ENCODE data around the gene PAQR7. TPM values are rescaled to one million over a fixed set of nuclear protein-coding genes. Genes with fewer than 3 reads are reported as not detected.

Gene PAQR7
- total RNA-seq, 4 donors from 2014 or later: 2.5 to 8.5 (median 6.4) TPM

DNA sequence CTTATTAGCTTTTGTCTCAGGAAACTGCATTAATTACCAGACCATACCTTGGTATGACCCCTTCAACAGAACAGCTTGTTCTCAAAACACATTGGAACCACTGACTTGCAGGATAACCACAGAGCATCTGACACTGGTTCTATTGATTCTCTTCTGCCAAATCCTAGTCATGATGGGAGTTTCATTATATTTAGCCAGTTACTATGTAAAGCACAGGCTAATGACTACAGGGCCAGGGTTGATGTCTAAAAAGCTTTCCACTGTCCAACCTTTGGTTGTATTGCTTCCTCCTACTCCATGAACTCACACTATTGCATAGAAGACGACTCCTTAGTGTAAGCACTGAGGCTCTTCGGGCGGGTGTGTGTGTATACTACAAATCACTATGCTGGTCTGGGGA is 27.0 kb upstream of the PAQR7 start:
- Histone ChIP-seq H3K4me3 (replicated peaks in 1 of 3) (no peak overlapping the region), H3K27ac (no peak overlapping the region), H3K4me1 (peaks cover 7 to 15% of the 10 kb centered on the region in 2 donors), H3K9me3 (no peaks in the 10 kb centered on the region), H3K36me3 (no peaks in the 10 kb centered on the region), H3K27me3 (no peaks in the 10 kb centered on the region)
- WGBS, 2 donors: 89 to 92% methylated on average over 3 of the region's 3 CpGs
- DNase-seq: no peak
- TF ChIP-seq POLR2A (IDR thresholded peaks at IDR 0.05): no peak
- TF ChIP-seq, protein P1, sequence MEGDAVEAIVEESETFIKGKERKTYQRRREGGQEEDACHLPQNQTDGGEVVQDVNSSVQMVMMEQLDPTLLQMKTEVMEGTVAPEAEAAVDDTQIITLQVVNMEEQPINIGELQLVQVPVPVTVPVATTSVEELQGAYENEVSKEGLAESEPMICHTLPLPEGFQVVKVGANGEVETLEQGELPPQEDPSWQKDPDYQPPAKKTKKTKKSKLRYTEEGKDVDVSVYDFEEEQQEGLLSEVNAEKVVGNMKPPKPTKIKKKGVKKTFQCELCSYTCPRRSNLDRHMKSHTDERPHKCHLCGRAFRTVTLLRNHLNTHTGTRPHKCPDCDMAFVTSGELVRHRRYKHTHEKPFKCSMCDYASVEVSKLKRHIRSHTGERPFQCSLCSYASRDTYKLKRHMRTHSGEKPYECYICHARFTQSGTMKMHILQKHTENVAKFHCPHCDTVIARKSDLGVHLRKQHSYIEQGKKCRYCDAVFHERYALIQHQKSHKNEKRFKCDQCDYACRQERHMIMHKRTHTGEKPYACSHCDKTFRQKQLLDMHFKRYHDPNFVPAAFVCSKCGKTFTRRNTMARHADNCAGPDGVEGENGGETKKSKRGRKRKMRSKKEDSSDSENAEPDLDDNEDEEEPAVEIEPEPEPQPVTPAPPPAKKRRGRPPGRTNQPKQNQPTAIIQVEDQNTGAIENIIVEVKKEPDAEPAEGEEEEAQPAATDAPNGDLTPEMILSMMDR (IDR thresholded peaks at IDR 0.05): no peak
- intact Hi-C loops (cut with DNase I): no loop called here

DNA sequence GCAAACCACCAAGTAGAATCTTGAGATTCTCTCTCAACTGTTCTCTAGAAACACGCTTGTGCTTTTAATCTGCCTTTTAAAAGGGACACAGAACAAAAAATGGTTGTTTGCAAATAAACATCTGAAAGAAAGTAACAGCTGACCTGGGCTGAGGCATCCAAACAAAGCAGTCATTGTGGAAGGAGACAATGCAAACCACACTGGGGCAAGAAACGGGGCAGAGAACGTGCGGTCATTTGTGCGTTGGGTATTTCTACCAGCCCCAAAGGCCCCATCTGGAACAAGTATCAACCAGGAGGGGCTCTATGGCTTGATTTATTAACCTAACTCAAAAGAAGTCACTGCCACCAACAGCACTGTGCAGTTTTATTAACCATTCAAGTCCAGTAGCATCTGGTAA is 24.7 kb upstream of the PAQR7 start:
- 91 to 94% methylated on average over 5 of the region's 5 CpGs for WGBS, 2 donors
- TF ChIP-seq, protein P1 (IDR thresholded peaks at IDR 0.05): no peak
- no peak for TF ChIP-seq POLR2A (IDR thresholded peaks at IDR 0.05)
- H3K36me3 ChIP-seq: no peaks in the 10 kb centered on the region
- H3K27ac ChIP-seq: no peak overlapping the region
- peaks cover 9 to 10% of the 10 kb centered on the region in 2 donors for H3K4me1 ChIP-seq
- no peaks in the 10 kb centered on the region for H3K27me3 ChIP-seq
- DNase-seq: no peak
- H3K9me3 ChIP-seq: no peaks in the 10 kb centered on the region
- intact Hi-C loops (cut with DNase I): no loop called here
- no peak overlapping the region for H3K4me3 ChIP-seq (replicated peaks in 1 of 3)

DNA sequence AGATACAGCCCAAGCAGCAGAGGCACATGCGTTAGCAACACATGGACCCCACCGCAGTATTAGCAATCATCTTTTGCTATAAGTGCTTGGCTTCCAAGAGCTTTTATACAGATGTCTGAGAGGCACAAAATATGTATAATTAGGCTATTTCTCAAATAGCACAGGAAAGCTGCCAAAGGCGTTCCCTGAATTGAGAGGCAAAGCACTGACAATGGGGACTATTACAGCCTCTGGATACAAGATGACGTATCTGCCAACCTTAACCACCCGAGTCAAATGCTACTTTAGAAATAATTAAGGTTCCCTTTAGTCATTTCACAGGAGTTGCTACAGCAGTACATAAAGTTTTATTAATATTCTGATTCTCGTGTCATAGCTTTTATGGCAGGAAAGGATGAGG is 24.3 kb upstream of the PAQR7 start:
- WGBS, 2 donors: 91% methylated on average over 6 of the region's 6 CpGs
- no peaks in the 10 kb centered on the region for H3K9me3 ChIP-seq
- H3K4me3 ChIP-seq (replicated peaks in 1 of 3): no peak overlapping the region
- intact Hi-C loops (cut with DNase I): loop anchor here (5.0 to 10.0 kb wide), 2 partner anchors 103 to 255 kb away; partner anchors contain the start of gene FAM110D
- H3K27ac ChIP-seq: no peak overlapping the region
- H3K4me1 ChIP-seq: peaks cover 6 to 8% of the 10 kb centered on the region in 2 donors
- no peaks in the 10 kb centered on the region for H3K27me3 ChIP-seq
- TF ChIP-seq, protein P1 (IDR thresholded peaks at IDR 0.05): no peak
- TF ChIP-seq POLR2A (IDR thresholded peaks at IDR 0.05): no peak
- DNase-seq: no peak
- no peaks in the 10 kb centered on the region for H3K36me3 ChIP-seq

DNA sequence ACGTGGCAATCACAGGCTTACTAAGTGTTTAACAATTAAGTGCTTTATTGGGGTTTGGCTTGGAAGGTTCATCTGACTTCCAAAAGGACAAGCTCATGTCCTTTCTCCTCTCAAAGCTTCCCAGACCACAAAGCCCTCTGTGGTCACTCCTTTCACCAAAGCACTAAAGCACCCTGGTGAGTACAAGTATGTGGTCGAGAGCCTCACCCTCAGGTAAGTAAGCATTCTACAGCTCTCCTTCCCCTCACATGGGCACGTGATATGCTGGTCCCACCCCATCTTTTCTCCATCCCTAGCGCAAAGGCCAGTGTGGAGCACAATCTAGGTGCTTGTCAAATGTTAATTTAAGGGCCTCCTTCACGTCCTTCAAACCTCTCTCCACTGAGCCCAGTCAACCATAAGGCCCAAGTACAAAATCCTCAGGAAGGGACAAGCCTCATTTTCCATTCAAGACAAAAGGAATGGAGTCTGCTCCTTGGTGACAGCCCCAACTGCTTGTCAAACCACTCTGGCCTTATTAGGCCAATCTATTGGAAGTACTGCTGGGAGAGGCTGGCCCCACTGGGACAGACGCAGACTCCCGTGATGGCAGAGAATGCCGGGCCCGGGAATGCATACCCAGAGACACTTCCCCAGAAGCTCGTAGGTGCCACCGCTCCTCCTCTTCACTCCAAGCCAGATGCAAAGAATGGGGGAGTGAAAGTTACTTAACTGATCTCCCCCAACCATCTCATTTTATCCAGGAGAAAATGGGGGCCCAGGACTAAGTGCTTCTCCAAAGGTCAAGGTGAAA is 22.9 kb upstream of the PAQR7 start:
- DNase-seq: peak; percentile 28 to 60
- intact Hi-C loops (cut with DNase I): loop anchor here (5.0 to 10.0 kb wide), 2 partner anchors 104 to 256 kb away; partner anchors contain the start of gene FAM110D
- WGBS, 2 donors: 59 to 66% methylated on average over 11 of the region's 11 CpGs
- Histone ChIP-seq H3K36me3 (no peaks in the 10 kb centered on the region), H3K4me1 (peaks cover 0 to 3% of the 10 kb centered on the region in 2 donors), H3K27me3 (no peaks in the 10 kb centered on the region), H3K9me3 (no peaks in the 10 kb centered on the region), H3K4me3 (replicated peaks in 1 of 3) (no peak overlapping the region), H3K27ac (no peak overlapping the region)
- TF ChIP-seq, protein P1 (IDR thresholded peaks at IDR 0.05): no peak
- TF ChIP-seq POLR2A (IDR thresholded peaks at IDR 0.05): no peak

DNA sequence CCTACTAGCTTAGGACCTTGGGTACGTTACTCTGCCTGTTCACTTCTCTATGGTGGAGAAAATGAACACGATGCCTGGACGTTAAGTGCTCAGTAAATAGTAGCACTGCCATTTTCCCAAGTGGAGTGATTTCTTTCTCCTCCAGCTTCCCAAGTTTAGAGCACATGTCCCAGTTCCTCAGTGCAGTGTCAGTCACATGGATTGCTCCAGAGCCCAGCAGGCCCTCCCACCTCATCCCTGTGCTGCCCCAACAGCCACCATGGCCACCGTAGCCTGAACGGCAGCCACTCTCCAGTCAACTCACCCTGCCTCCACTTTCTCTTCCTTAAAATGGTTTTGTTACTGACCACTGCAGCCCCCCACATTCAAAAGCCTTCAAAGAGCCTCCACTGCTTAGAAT is 22.2 kb upstream of the PAQR7 start:
- H3K27me3 ChIP-seq: no peaks in the 10 kb centered on the region
- TF ChIP-seq POLR2A (IDR thresholded peaks at IDR 0.05): no peak
- TF ChIP-seq, protein P1 (IDR thresholded peaks at IDR 0.05): no peak
- WGBS, 2 donors: 89 to 93% methylated on average over 5 of the region's 5 CpGs
- H3K9me3 ChIP-seq: no peaks in the 10 kb centered on the region
- intact Hi-C loops (cut with DNase I): loop anchor here (5.0 to 10.0 kb wide), 2 partner anchors 105 to 257 kb away; partner anchors contain the start of gene FAM110D
- H3K36me3 ChIP-seq: no peaks in the 10 kb centered on the region
- no peak for DNase-seq
- peaks cover 0 to 3% of the 10 kb centered on the region in 2 donors for H3K4me1 ChIP-seq
- H3K27ac ChIP-seq: no peak overlapping the region
- H3K4me3 ChIP-seq (replicated peaks in 1 of 3): no peak overlapping the region

All from thyroid gland (tissue), 4 donors.